Neural progenitor cell (in vitro differentiated cells): ENCODE measurements around the gene CACNA1C.

Experiments used
- EZH2phosphoT487 ChIP-seq: fragments of 200-600 bp; sonication (generic); IDR thresholded peaks from 2 replicates; pipeline ENCODE4 v1.6.1; 2017; ENCODE audit warnings: antibody characterized with exemption
- TF ChIP-seq, protein P1 (sequence below): fragments of 200-600 bp; sonication (generic); IDR thresholded peaks from 2 replicates; pipeline ENCODE4 v1.5.1; 2017; ENCODE audit warnings: antibody characterized with exemption, mild to moderate bottlenecking

DNA sequence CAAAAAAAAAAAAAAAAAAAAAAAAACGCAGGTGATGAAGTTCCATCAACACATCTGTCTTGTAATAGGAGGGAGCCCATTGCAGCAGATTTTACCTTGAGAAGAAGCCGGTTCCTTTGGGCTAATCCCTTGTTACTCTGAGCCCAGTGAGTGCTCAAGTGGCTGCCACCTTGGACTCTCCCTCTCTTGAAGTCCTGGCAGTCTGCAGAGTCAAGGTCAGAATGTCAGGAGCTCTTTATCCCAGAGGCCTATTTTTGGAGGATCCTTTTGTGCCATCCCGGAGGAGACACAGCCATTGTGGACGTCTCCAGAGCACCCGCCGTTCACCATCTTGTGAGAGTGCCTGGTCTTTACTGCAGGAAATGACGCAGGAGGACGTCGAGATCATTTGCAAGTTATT lies 397.8 kb downstream of the CACNA1C start:
- TF ChIP-seq, protein P1, sequence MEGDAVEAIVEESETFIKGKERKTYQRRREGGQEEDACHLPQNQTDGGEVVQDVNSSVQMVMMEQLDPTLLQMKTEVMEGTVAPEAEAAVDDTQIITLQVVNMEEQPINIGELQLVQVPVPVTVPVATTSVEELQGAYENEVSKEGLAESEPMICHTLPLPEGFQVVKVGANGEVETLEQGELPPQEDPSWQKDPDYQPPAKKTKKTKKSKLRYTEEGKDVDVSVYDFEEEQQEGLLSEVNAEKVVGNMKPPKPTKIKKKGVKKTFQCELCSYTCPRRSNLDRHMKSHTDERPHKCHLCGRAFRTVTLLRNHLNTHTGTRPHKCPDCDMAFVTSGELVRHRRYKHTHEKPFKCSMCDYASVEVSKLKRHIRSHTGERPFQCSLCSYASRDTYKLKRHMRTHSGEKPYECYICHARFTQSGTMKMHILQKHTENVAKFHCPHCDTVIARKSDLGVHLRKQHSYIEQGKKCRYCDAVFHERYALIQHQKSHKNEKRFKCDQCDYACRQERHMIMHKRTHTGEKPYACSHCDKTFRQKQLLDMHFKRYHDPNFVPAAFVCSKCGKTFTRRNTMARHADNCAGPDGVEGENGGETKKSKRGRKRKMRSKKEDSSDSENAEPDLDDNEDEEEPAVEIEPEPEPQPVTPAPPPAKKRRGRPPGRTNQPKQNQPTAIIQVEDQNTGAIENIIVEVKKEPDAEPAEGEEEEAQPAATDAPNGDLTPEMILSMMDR: no peak
- no peak for TF ChIP-seq EZH2phosphoT487
